HepG2 (cell line): ENCODE results near the gene PET100. TPM values are rescaled to one million over a fixed set of nuclear protein-coding genes. Genes with fewer than 3 reads are reported as not detected.

Experiments
- ATRX ChIP-seq: sonication (generic); formaldehyde crosslinking; IDR thresholded peaks from 2 replicates; pipeline ENCODE4 v1.4.0; 2020; ENCODE audit warnings: missing genetic modification reagents, borderline replicate concordance
- BORCS8-MEF2B ChIP-seq: sonication (generic); formaldehyde crosslinking; IDR thresholded peaks from 2 replicates; pipeline ENCODE4 v1.8.0; 2022; ENCODE audit warnings: mild to moderate bottlenecking, missing genetic modification reagents
- GABPB1 ChIP-seq: IDR thresholded peaks from 2 replicates; pipeline ENCODE4 v1.6.1; 2016; ENCODE audit warnings: mild to moderate bottlenecking, missing genetic modification reagents, moderate library complexity, missing compliant biosample characterization
- HES4 ChIP-seq: sonication (generic); formaldehyde crosslinking; IDR thresholded peaks from 2 replicates; pipeline ENCODE4 v1.9.0; 2021; ENCODE audit warnings: mild to moderate bottlenecking, missing genetic modification reagents, borderline replicate concordance
- MYC ChIP-seq: sonication (generic); formaldehyde crosslinking; IDR thresholded peaks from 2 replicates; pipeline ENCODE4 v1.9.0; 2021; ENCODE audit warnings: missing genetic modification reagents, borderline replicate concordance
- POGZ ChIP-seq: sonication (generic); formaldehyde crosslinking; IDR thresholded peaks from 2 replicates; pipeline ENCODE4 v1.4.0; 2020; ENCODE audit warnings: mild to moderate bottlenecking, missing genetic modification reagents
- POLR2AphosphoS2 ChIP-seq: IDR thresholded peaks from 2 replicates; pipeline ENCODE4 v1.6.1; 2011; ENCODE audit warnings: low read depth, low read length, improper control_type of control experiment
- PTBP1 ChIP-seq: fragments of 200-400 bp; formaldehyde crosslinking; IDR thresholded peaks from 2 replicates; pipeline ENCODE4 v1.6.1; 2018; ENCODE audit warnings: low read length, low read depth; ENCODE audit not compliant: poor library complexity, severe bottlenecking
- SMYD3 ChIP-seq: sonication (generic); formaldehyde crosslinking; IDR thresholded peaks from 2 replicates; pipeline ENCODE4 v1.8.1; 2023; ENCODE audit warnings: mild to moderate bottlenecking, missing genetic modification reagents
- STAG1 ChIP-seq: sonication (generic); formaldehyde crosslinking; IDR thresholded peaks from 2 replicates; pipeline ENCODE4 v1.4.0; 2020; ENCODE audit warnings: missing genetic modification reagents
- XRCC5 ChIP-seq: fragments of 200-400 bp; formaldehyde crosslinking; optimal IDR thresholded peaks from 2 replicates; pipeline ENCODE3; 2017; ENCODE audit warnings: mild to moderate bottlenecking, low read length
- ZBTB8A ChIP-seq: sonication (generic); formaldehyde crosslinking; IDR thresholded peaks from 2 replicates; pipeline ENCODE4 v1.4.0; 2020; ENCODE audit warnings: mild to moderate bottlenecking, low read depth, missing genetic modification reagents, borderline replicate concordance
- ZFP37 ChIP-seq: sonication (generic); formaldehyde crosslinking; IDR thresholded peaks from 2 replicates; pipeline ENCODE4 v1.4.0; 2020; ENCODE audit warnings: missing genetic modification reagents, borderline replicate concordance
- ZFP90 ChIP-seq: sonication (generic); formaldehyde crosslinking; IDR thresholded peaks from 2 replicates; pipeline ENCODE4 v1.8.0; 2022; ENCODE audit warnings: missing genetic modification reagents, mild to moderate bottlenecking, inconsistent platforms, borderline replicate concordance
- ZMYM4 ChIP-seq: sonication (generic); formaldehyde crosslinking; IDR thresholded peaks from 2 replicates; pipeline ENCODE4 v1.8.1; 2023; ENCODE audit warnings: mild to moderate bottlenecking, missing genetic modification reagents
- ZNF468 ChIP-seq: sonication (generic); formaldehyde crosslinking; IDR thresholded peaks from 2 replicates; pipeline ENCODE4 v1.8.0; 2022; ENCODE audit warnings: mild to moderate bottlenecking, moderate library complexity, missing genetic modification reagents
- ZNF768 ChIP-seq: sonication (generic); formaldehyde crosslinking; IDR thresholded peaks from 2 replicates; pipeline ENCODE4 v1.4.0; 2020; ENCODE audit warnings: missing genetic modification reagents
- ZNF773 ChIP-seq: sonication (generic); formaldehyde crosslinking; IDR thresholded peaks from 2 replicates; pipeline ENCODE4 v1.4.0; 2020; ENCODE audit warnings: missing genetic modification reagents, borderline replicate concordance
- ZNF878 ChIP-seq: sonication (generic); formaldehyde crosslinking; IDR thresholded peaks from 2 replicates; pipeline ENCODE4 v1.8.1; 2023; ENCODE audit warnings: mild to moderate bottlenecking, missing genetic modification reagents, moderate library complexity
- ZNF891 ChIP-seq: sonication (generic); formaldehyde crosslinking; IDR thresholded peaks from 2 replicates; pipeline ENCODE4 v1.5.0; 2020; ENCODE audit warnings: mild to moderate bottlenecking, missing genetic modification reagents
- polyA plus RNA-seq, 8 experiments: library from polyadenylated mRNA; depleted of rRNA in 3 of 8; stranded (reverse) in 7 of 8; unstranded in 1 of 8; fragments of >200 nt; fragmentation: Illumina TruSeq in 4 of 8; extraction: Trizol in 4 of 8; gene quantifications; 2 replicates each; pipeline versions ENCODE4 v1.2.1 to v1.2.3, GENCODE V29; 2011 to 2016; ENCODE audit warnings: low read depth in 4 of 8, missing spikeins in 1 of 8, mixed read lengths in 1 of 8; ENCODE audit not compliant: insufficient read depth in 1 of 8
- total RNA-seq, 5 experiments: library from RNA; depleted of rRNA; stranded (reverse); fragments of >200 nt; fragmentation: Illumina TruSeq; extraction: Trizol; gene quantifications; 2 replicates each; pipeline ENCODE4 v1.2.3, GENCODE V29; 2016; ENCODE audit warnings: low read depth in 1 of 5
- TF ChIP-seq, protein P1 (sequence below), 2 experiments: sonication (generic) in 1 of 2; formaldehyde crosslinking in 1 of 2; IDR thresholded peaks; 2 replicates each; pipeline versions ENCODE4 v1.5.1 to v1.6.1; 2011 to 2020; ENCODE audit warnings: borderline replicate concordance in 1 of 2, low read depth in 1 of 2, low read length in 1 of 2, mild to moderate bottlenecking in 1 of 2, missing genetic modification reagents in 1 of 2, moderate library complexity in 1 of 2
- TF ChIP-seq, protein P2 (sequence below): sonication (generic); formaldehyde crosslinking; IDR thresholded peaks from 2 replicates; pipeline ENCODE4 v1.8.1; 2022; ENCODE audit warnings: mild to moderate bottlenecking, missing genetic modification reagents
- TF ChIP-seq, protein P3 (sequence below): sonication (generic); formaldehyde crosslinking; IDR thresholded peaks from 2 replicates; pipeline ENCODE4 v1.4.0; 2020; ENCODE audit warnings: missing genetic modification reagents
- TF ChIP-seq, protein P4 (sequence below): IDR thresholded peaks from 2 replicates; pipeline ENCODE4 v1.6.1; 2016; ENCODE audit warnings: mild to moderate bottlenecking

Gene PET100
- total and polyA plus RNA-seq, 2 of the 13 experiments (the other 11 are each of a cell fraction or from before 2014, with no cell fraction given) = 22.3 to 66.5 TPM

DNA sequence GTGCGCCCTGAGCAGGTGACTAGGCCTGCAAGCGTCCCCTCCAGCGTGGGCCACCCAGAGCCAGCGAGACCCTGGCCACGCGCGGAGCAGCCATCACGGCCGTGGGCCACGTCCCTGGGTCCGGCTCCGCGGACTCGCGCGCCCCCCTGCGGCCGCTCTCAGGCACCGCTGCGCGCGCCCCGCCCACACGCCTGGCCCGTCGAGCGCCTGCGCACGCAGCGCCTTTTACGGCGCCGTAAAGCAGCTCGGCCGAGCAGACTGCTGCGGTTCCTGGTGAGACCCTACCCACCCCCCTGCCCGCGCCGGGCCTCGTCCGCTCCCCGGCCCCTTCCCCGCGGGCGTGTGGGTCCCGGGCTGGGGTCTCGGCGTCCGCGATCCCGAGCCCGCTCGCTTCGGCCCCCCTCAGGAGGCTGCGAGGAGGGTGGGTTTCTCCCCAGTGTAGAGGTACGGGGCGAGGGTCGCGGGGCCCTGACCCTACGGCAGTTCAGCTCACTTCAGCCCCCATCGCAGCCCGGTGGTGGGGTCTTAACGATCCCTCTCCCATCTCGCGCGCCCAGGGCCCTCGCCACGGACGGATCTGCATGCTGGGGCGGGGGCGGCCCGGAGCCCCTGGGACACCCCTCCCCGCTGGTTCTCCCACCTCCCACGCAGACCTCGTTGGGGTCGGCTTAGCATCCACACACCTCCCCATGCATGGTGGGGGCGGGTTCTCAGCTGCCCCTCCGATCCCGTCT lies 51.2 kb downstream of the PET100 start, which contains the start of gene TRAPPC5 (continued):
- TF ChIP-seq ZNF468 (no peak), GABPB1 (CRISPR knock-in tag) (peak; percentile 60; the same call in 1 of the 2 replicates), POGZ (no peak), ZNF878 (CRISPR knock-in tag) (no peak), XRCC5 (peak; percentile 27), ZBTB8A (no peak), POLR2AphosphoS2 (no peak), BORCS8-MEF2B (CRISPR knock-in tag) (no peak), ATRX (CRISPR knock-in tag) (no peak), STAG1 (CRISPR knock-in tag) (peak; percentile 94), ZNF773 (CRISPR knock-in tag) (peak; percentile 77; the same call in 1 of the 2 replicates), PTBP1 (no peak), ZMYM4 (CRISPR knock-in tag) (peak; percentile 72; the same call in 1 of the 2 replicates), SMYD3 (no peak), ZFP90 (CRISPR knock-in tag) (no peak), ZFP37 (CRISPR knock-in tag) (no peak), ZNF768 (CRISPR knock-in tag) (no peak), HES4 (peak; percentile 66; the same call in 1 of the 2 replicates), ZNF891 (CRISPR knock-in tag) (no peak), MYC (CRISPR knock-in tag) (peak; percentile 45)
- TF ChIP-seq, protein P1, sequence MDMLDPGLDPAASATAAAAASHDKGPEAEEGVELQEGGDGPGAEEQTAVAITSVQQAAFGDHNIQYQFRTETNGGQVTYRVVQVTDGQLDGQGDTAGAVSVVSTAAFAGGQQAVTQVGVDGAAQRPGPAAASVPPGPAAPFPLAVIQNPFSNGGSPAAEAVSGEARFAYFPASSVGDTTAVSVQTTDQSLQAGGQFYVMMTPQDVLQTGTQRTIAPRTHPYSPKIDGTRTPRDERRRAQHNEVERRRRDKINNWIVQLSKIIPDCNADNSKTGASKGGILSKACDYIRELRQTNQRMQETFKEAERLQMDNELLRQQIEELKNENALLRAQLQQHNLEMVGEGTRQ (IDR thresholded peaks at IDR 0.05; ENCODE audit: low read depth, low read length) = no peak
- TF ChIP-seq, protein P1 (CRISPR knock-in tag; IDR thresholded peaks at IDR 0.05; ENCODE audit: borderline replicate concordance) = no peak
- TF ChIP-seq, protein P2, sequence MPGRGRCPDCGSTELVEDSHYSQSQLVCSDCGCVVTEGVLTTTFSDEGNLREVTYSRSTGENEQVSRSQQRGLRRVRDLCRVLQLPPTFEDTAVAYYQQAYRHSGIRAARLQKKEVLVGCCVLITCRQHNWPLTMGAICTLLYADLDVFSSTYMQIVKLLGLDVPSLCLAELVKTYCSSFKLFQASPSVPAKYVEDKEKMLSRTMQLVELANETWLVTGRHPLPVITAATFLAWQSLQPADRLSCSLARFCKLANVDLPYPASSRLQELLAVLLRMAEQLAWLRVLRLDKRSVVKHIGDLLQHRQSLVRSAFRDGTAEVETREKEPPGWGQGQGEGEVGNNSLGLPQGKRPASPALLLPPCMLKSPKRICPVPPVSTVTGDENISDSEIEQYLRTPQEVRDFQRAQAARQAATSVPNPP (CRISPR knock-in tag) = no peak
- TF ChIP-seq, protein P3, sequence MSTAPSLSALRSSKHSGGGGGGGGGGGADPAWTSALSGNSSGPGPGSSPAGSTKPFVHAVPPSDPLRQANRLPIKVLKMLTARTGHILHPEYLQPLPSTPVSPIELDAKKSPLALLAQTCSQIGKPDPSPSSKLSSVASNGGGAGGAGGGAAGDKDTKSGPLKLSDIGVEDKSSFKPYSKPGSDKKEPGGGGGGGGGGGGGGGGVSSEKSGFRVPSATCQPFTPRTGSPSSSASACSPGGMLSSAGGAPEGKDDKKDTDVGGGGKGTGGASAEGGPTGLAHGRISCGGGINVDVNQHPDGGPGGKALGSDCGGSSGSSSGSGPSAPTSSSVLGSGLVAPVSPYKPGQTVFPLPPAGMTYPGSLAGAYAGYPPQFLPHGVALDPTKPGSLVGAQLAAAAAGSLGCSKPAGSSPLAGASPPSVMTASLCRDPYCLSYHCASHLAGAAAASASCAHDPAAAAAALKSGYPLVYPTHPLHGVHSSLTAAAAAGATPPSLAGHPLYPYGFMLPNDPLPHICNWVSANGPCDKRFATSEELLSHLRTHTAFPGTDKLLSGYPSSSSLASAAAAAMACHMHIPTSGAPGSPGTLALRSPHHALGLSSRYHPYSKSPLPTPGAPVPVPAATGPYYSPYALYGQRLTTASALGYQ (CRISPR knock-in tag) = no peak
- TF ChIP-seq, protein P4, sequence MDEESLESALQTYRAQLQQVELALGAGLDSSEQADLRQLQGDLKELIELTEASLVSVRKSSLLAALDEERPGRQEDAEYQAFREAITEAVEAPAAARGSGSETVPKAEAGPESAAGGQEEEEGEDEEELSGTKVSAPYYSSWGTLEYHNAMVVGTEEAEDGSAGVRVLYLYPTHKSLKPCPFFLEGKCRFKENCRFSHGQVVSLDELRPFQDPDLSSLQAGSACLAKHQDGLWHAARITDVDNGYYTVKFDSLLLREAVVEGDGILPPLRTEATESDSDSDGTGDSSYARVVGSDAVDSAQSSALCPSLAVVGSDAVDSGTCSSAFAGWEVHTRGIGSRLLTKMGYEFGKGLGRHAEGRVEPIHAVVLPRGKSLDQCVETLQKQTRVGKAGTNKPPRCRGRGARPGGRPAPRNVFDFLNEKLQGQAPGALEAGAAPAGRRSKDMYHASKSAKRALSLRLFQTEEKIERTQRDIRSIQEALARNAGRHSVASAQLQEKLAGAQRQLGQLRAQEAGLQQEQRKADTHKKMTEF (CRISPR knock-in tag) = peak; percentile 66; the same call in 1 of the 2 replicates
